K562 (cell line): Measurements from ENCODE around the gene FAM167B. TPM values are rescaled to one million over a fixed set of nuclear protein-coding genes. Genes with fewer than 3 reads are reported as not detected.
A peak's percentile ranks its signal among the peaks of the same experiment; 100 is the strongest.

Experiments used
- ARID1B ChIP-seq: fragments of 450-650 bp; IDR thresholded peaks from 2 replicates; pipeline ENCODE4 v1.6.1; 2016; ENCODE audit warnings: antibody characterized with exemption, mild to moderate bottlenecking, inconsistent platforms
- CREBBP ChIP-seq: IDR thresholded peaks from one replicate; pipeline ENCODE4 v1.6.1; 2012; ENCODE audit warnings: low read depth, mild to moderate bottlenecking, control low read depth, inconsistent platforms, low read length
- DACH1 ChIP-seq: fragments of 450-650 bp; IDR thresholded peaks from 2 replicates; pipeline ENCODE4 v1.6.1; 2018; ENCODE audit not compliant: partially characterized antibody
- DPF2 ChIP-seq: fragments of 450-650 bp; IDR thresholded peaks from 2 replicates; pipeline ENCODE4 v1.6.1; 2016
- ETS1 ChIP-seq: conservative IDR thresholded peaks from 2 replicates; pipeline ENCODE4 v1.6.1; 2011; ENCODE audit warnings: low read depth, mild to moderate bottlenecking, low read length; ENCODE audit not compliant: control insufficient read depth
- ETV6 ChIP-seq, 3 experiments: fragments of 150-350 bp in 1 of 3; sonication (generic) in 1 of 3; formaldehyde crosslinking in 1 of 3; IDR thresholded peaks; 2 replicates each; pipeline versions ENCODE4 v1.6.1 to v1.8.0; 2014 to 2022; ENCODE audit warnings: borderline replicate concordance in 2 of 3, low read depth in 2 of 3, antibody characterized with exemption in 1 of 3, low read length in 1 of 3, mild to moderate bottlenecking in 1 of 3, missing genetic modification reagents in 1 of 3
- HDGF ChIP-seq: fragments of 450-650 bp; IDR thresholded peaks from 2 replicates; pipeline ENCODE4 v1.6.1; 2016
- IRF2 ChIP-seq: sonication (generic); formaldehyde crosslinking; IDR thresholded peaks from 2 replicates; pipeline ENCODE4 v1.8.1; 2022; ENCODE audit warnings: mild to moderate bottlenecking, missing genetic modification reagents
- MIER1 ChIP-seq: fragments of 450-650 bp; IDR thresholded peaks from 2 replicates; pipeline ENCODE4 v1.6.1; 2016; ENCODE audit warnings: antibody characterized with exemption, mild to moderate bottlenecking, low read depth
- NCOA6 ChIP-seq: fragments of 450-650 bp; IDR thresholded peaks from 2 replicates; pipeline ENCODE4 v1.6.1; 2017; ENCODE audit warnings: mild to moderate bottlenecking
- NONO ChIP-seq, 2 experiments: fragments of 200-400 bp in 1 of 2; fragments of 450-650 bp in 1 of 2; formaldehyde crosslinking in 1 of 2; IDR thresholded peaks; 2 replicates each; pipeline ENCODE4 v1.6.1; 2017; ENCODE audit warnings: low read depth in 2 of 2, mild to moderate bottlenecking in 2 of 2, moderate library complexity in 2 of 2, low read length in 1 of 2
- NR3C1 ChIP-seq: sonication (generic); formaldehyde crosslinking; IDR thresholded peaks from 2 replicates; pipeline ENCODE4 v1.8.1; 2022; ENCODE audit warnings: missing genetic modification reagents
- SMAD4 ChIP-seq: fragments of 250-450 bp; sonication (Bioruptor Pico); conservative IDR thresholded peaks from 2 replicates; pipeline ENCODE4 v1.8.0; 2021; ENCODE audit warnings: inconsistent platforms, mild to moderate bottlenecking, moderate library complexity
- SMARCA5 ChIP-seq: fragments of 450-650 bp; IDR thresholded peaks from 2 replicates; pipeline ENCODE4 v1.6.1; 2016
- ZBTB33 ChIP-seq: sonication (generic); formaldehyde crosslinking; IDR thresholded peaks from 2 replicates; pipeline ENCODE4 v1.8.1; 2023; ENCODE audit warnings: mild to moderate bottlenecking, missing genetic modification reagents
- polyA plus RNA-seq, 8 experiments: library from polyadenylated mRNA; depleted of rRNA in 4 of 8; stranded (reverse) in 5 of 8; unstranded in 3 of 8; fragments of >200 nt; fragmentation: Nextera tagmentation in 2 of 8; fragmentation: Illumina TruSeq in 1 of 8; extraction: Ambion mirVana in 2 of 8; extraction: Trizol in 1 of 8; gene quantifications; 2 replicates each; pipeline versions ENCODE4 v1.2.1 to v1.2.3, GENCODE V29; 2011 to 2014; ENCODE audit warnings: inconsistent platforms in 1 of 8, missing spikeins in 1 of 8
- total RNA-seq, 7 experiments: library from RNA; depleted of rRNA in 6 of 7; stranded (reverse); fragments of >200 nt in 6 of 7; fragmentation: Illumina TruSeq in 2 of 7; extraction: Trizol in 2 of 7; gene quantifications; 2 replicates each; pipeline versions ENCODE4 v1.2.1 to v1.2.3, GENCODE V29; 2011 to 2021; ENCODE audit warnings: low replicate concordance in 1 of 7
- TF ChIP-seq, protein P1 (sequence below): fragments of 450-650 bp; IDR thresholded peaks from 2 replicates; pipeline ENCODE4 v1.6.1; 2016; ENCODE audit warnings: antibody characterized with exemption
- TF ChIP-seq, protein P2 (sequence below): fragments of 450-650 bp; formaldehyde crosslinking; IDR thresholded peaks from 2 replicates; pipeline ENCODE4 v1.4.0; 2022; ENCODE audit warnings: missing genetic modification characterization
- TF ChIP-seq, protein P3 (sequence below): fragments of 200-800 bp; sonication (Bioruptor generic); IDR thresholded peaks from 2 replicates; pipeline ENCODE4 v1.6.1; 2017; ENCODE audit warnings: missing genetic modification characterization, missing compliant biosample characterization

The FAM167B gene
- total and polyA plus RNA-seq, 9 of the 15 experiments (the other 6 are each of a cell fraction or from before 2014, with no cell fraction given) = not detected

DNA sequence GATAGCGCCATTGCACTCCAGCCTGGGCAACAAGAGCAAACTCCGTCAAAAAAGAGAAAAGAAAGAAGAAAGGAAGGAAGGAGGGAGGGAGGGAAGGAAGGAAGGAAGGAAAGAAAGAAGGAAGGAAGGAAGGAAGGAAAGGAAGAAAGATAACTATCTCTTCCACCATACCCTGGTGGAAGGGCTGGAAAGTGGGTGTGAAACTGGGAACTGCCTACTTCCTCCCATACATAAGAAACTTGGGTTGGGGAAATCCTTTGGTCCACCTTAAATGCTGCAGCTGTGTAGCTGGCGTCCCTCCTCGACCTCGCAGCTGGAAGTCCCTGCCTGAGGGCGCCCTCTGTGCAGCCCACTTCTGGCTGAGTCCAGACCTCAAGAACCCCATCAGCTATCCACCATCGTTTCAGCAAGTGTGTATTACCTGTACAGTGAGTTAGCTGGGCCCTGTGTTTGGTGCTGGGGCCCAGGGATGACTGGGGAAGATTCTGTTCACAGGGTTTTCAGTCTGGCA, 4.6 kb upstream of the FAM167B start (continued):
- TF ChIP-seq ZBTB33 (CRISPR knock-in tag) = peak; percentile 52; the same call in 1 of the 2 replicates
- TF ChIP-seq IRF2 (CRISPR knock-in tag) = no peak
- TF ChIP-seq DACH1 = no peak
- TF ChIP-seq, protein P1, sequence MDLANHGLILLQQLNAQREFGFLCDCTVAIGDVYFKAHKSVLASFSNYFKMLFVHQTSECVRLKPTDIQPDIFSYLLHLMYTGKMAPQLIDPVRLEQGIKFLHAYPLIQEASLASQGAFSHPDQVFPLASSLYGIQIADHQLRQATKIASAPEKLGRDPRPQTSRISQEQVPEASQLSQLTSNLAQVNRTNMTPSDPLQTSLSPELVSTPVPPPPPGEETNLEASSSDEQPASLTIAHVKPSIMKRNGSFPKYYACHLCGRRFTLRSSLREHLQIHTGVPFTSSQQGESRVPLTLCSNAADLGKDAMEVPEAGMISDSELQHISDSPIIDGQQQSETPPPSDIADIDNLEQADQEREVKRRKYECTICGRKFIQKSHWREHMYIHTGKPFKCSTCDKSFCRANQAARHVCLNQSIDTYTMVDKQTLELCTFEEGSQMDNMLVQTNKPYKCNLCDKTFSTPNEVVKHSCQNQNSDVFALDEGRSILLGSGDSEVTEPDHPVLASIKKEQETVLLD = peak; percentile 50; the same call in 1 of the 2 replicates
- TF ChIP-seq HDGF = peak; percentile 74; the same call in 1 of the 2 replicates
- 0 out of 2 replicates have a peak, but pooled peaks have one; percentile 37 for TF ChIP-seq MIER1
- TF ChIP-seq, protein P2, sequence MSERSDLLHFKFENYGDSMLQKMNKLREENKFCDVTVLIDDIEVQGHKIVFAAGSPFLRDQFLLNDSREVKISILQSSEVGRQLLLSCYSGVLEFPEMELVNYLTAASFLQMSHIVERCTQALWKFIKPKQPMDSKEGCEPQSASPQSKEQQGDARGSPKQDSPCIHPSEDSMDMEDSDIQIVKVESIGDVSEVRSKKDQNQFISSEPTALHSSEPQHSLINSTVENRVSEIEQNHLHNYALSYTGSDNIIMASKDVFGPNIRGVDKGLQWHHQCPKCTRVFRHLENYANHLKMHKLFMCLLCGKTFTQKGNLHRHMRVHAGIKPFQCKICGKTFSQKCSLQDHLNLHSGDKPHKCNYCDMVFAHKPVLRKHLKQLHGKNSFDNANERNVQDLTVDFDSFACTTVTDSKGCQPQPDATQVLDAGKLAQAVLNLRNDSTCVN (CRISPR knock-in tag) = peak; percentile 74; the same call in 1 of the 2 replicates
- TF ChIP-seq SMARCA5 = peak; percentile 73; the same call in 1 of the 2 replicates
- peak; percentile 40; the same call in 1 of the 2 replicates for TF ChIP-seq DPF2
- TF ChIP-seq ARID1B = peak; percentile 39; the same call in 1 of the 2 replicates
- no peak for TF ChIP-seq NCOA6
- TF ChIP-seq ETS1 = no peak
- TF ChIP-seq NONO (IDR thresholded peaks at IDR 0.05; ENCODE audit: low read depth in 2 of 2, low read length in 1 of 2) = no peak
- peak in 1 of 2 experiments; percentile 69; a peak in 2 of 4 replicates for TF ChIP-seq ETV6 (IDR thresholded peaks at IDR 0.05; ENCODE audit: borderline replicate concordance in 1 of 2, low read depth in 2 of 2, low read length in 1 of 2)
- no peak for TF ChIP-seq ETV6 (CRISPR knock-in tag; IDR thresholded peaks at IDR 0.05; ENCODE audit: borderline replicate concordance)
- TF ChIP-seq NR3C1 (CRISPR knock-in tag) = no peak
- no peak for TF ChIP-seq CREBBP
- TF ChIP-seq, protein P3, sequence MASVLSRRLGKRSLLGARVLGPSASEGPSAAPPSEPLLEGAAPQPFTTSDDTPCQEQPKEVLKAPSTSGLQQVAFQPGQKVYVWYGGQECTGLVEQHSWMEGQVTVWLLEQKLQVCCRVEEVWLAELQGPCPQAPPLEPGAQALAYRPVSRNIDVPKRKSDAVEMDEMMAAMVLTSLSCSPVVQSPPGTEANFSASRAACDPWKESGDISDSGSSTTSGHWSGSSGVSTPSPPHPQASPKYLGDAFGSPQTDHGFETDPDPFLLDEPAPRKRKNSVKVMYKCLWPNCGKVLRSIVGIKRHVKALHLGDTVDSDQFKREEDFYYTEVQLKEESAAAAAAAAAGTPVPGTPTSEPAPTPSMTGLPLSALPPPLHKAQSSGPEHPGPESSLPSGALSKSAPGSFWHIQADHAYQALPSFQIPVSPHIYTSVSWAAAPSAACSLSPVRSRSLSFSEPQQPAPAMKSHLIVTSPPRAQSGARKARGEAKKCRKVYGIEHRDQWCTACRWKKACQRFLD (CRISPR knock-in tag) = no peak
- TF ChIP-seq SMAD4 (CRISPR knock-in tag) = no peak
